NCI-H2081 (cell line): Measurements from ENCODE around the gene SLC41A1.
"Not testable (repeated sequence)": the region's sequence is repeated elsewhere in the genome, so short reads cannot be mapped to it uniquely, and the experiment has no call there.

ENCODE experiments used
- DNase-seq, 2 experiments: peaks; one replicate each; lab custom pipeline; 2025; lab: John Stamatoyannopoulos, UW

SLC41A1 gene

DNA sequence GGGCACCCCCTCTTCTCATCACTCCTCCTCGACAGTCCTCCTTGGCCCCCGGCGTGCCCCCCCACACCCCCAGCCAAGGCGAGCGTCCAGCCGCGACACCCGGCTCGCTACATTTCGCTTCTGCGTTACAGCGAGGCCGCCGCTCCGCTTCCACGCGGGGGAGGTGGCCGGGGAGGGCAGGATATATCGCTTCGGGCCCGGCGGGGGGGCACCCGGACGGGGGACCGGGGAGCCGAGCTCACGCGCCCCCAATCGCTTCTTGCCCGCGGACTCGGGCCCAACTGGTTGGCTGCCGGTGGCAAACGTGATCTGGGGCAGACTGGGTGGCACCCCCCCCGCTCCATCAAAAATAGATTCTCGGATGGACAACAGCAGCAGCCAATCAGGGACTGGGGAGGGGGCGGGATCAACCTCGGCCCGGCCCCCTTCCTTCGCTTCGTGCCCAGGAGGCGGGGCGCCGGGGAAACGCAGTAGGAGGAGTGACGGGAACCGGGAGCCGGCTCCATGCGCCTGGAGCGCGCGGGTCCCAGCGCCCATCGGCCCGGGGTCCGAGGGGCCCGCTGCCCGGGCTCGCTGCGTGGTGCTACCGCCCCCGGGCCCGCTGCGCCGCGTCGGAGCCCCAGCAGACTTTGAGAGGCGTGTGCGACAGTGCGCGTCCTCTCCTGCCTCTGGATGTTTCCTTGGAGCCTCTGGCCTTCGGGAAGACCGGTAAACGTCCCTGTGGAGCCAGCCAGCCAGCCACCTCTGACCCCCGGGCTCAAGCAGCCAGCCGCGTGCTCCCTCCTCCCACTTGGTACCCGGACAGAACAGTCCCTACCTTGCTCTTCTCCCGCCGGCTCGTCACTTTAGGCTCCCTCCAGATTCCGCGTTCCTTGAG is at the start of gene SLC41A1:
SLC41A1 (minus strand) TSS at position 321 of the 877 bp plus-strand sequence. CDS start 2,757 bp downstream, outside the sequence.
- peak; percentile 93 to 95 for DNase-seq

GRCh38 chr1:205861540-205861939 is 48.5 kb upstream of the SLC41A1 start:
- no peak for DNase-seq

DNA sequence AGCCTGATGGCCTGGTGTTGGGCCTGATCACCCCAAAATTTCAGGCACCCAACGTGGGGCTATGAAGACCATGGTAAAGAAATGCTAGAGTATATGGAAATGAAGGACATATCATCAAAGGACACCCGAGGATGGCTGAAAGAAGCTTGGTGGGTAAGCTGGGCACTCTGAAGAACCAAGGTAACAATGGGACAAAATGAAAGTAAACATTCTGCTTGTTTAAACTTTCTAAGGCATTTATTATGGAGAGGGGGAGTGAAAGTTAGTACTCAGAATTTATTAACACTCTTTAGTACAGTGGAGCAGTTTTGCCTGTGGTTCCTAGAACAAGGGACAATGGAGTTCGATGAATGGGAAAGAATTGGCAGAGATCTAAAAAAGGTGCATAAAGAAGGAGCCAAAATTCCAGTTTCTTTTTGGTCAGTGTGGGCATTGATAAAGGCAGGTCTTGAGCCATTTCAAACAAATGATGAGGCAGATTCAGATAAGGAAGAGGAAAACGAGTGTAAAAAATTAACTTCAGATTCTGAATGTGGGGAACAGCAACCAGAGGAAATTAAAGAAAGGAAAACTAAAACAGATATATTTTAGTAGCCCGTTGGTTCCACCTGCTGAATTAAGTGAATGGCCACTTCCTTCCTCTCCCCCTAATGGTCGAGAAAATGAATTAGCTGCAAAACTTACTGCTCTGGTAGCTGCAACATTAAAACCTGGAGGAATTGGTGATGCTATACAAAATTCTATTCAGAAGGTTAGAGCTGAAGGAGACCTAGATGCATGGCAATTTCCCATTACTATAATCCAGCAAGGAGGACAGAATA is 45.4 kb upstream of the SLC41A1 start:
- no peak for DNase-seq

GRCh38 chr1:205857501-205857900 is 44.5 kb upstream of the SLC41A1 start:
- not testable (repeated sequence) for DNase-seq

- DNase-seq, result no peak
Measured at GRCh38 chr1:205856433-205856832, 43.4 kb upstream of the SLC41A1 start.

- no peak for DNase-seq
Measured at GRCh38 chr1:205852969-205853368, 40.0 kb upstream of the SLC41A1 start.

DNA sequence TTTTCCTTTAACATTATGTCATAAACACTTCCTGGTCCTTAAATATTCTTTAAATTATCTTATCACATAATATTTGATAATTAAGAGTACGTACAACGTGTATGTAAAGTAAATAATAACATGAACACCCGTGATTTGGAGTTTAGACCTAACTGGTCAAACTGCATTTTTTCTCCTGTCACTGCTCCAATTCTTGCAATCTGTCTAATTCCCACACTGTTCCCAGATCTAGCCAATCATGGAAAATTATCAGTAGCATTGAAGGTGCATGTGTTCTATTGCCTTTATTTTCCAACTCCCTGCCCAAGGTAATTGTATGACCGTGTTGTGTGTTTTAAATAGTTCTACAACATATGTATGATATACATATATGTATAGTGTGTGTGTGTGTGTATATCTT is 39.0 kb upstream of the SLC41A1 start:
- DNase-seq, result no peak

DNA sequence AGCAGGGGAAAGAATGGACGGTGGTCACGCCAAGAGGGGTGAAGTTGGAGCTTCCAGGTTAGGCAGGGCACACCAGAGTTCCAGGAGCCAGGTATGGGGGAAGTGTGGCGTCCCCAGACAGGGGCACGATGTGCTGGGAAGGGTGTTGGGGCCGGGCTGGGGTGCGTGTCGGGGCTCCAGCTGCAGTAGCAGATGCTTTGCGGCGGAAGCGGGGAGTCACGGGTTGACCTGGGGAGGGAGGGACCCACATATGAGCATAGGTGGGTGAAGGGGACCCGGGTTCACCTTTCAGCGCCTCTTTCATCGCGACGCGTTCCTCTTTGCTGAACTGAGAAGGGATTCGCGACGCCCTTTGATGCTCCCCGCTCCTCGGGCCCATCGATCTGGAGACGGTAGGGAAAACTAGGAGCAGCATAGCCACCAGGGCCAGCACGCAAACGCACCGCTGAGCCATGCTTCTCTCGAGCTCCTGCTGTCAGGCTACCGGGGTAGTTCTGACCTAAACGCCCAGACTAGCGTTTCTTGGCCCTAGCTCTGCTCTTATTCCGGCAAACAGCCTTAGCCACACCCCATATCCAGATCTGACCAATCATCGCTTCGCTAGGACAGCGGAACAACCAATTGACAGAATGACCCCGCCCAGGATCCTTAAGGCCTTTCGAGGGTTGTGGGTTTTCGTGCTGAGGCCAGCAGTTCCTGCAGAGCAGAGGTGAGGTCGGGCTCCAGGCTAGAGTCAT is 36.8 kb upstream of the SLC41A1 start, which contains the start of gene PM20D1:
PM20D1 (minus strand) TSS at position 514 of the 737 bp plus-strand sequence; CDS start at position 454, 60 bp downstream.
- no peak for DNase-seq

DNA sequence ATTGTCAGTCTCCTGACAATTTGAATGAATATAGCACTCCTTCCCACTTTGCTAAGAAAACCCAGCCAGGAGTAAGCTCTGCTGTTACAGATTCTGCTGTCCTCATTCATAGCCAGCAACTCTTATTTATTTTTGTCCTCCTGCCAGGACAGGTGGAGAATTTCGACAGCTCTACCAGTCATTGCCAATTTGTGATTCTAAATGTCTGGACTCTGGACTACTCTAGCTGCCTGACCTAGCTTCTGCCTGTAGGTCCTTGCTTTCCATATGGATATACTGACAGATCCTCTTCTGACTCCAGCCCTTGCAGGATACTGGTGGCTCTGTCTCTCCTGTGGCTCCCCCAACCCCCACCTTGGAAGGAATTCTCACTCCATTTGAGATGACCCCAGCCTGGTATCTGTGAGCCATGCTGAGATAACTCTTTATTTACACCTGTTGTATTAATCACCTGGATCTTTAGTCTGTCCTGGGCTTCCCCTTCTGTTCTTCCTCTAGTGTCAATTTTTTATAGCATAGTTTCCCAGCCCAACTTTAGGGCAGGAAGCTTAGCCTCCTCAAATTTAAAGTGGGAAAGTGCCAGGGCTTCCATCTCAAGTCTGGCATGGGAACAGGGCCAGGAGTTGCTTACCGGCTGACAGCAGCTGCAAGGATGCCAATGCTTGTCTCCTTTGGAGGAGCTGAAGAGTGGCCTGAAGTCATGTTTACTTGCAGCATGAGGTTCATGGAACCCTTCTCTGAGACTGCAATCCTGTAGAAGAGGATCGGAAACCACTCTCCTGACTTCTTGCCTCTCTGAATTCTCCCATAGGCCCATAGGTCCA is 30.2 kb upstream of the SLC41A1 start:
- DNase-seq, result no peak

GRCh38 chr1:205842229-205842628 is 29.2 kb upstream of the SLC41A1 start:
- no peak for DNase-seq

DNA sequence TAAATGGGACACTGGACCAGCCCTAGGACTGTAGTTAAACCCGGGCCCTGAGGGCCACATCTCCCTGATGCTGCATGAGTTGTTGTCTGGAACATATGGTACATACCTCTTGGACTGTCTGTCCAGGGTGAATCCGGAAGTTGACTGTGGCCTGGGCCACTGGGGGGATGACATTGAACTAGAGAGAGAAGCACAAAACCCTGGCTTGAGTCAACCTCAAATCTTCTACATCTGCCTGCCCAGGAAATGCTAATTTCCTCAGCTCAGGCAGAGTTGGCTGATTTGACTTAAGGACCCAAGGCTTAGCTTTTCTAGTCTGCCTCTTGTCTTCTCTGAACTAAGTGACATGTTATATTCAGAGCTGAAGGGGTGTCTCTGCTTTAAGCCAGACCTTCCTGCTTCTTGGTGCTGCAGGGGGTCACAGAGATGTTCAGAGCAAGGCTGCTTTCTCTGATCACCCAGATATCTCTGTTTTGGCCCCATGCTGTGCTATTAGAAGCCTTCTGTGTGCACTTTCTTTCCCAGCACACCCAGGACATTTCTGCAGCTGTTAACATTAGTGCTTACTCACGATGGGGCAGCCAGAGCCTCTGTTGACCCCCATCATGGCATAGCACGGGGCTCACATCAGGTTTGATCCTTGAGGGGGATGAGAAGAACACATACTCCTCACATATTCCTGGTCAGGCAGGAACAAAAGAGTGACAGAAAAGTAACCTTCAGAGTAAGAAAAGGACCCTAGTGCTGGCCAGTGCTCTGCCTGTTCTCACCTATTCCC is 27.3 kb upstream of the SLC41A1 start:
- DNase-seq, result no peak

DNA sequence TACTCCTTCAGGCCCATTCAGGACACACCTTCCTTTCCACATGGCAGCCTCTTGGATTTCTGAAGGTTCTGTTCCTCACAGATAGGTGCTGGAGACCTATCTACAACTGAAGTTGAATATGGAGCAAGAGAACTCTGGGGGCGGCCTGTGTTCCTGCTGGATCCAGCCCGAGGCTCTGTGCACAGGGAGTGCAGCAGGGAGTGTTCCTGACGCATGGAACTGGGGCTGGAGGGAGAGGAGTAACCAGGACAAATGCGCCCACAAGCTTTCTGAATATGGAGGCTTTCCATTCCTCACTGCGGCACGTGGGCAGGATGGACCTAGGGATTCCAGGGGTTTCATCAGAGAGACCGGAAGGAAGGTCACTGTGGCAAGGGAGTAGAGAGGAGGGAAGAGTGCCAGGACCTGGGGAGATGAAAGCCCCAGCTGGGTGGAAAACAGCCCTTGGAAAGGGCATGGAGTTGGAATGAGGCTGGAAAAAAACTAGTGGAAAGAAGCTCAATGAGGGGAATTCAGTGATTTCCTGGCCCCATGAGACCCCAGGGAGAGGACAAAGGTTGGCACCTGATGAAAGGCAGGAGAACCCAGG is 24.5 kb upstream of the SLC41A1 start:
- DNase-seq, result no peak

DNA sequence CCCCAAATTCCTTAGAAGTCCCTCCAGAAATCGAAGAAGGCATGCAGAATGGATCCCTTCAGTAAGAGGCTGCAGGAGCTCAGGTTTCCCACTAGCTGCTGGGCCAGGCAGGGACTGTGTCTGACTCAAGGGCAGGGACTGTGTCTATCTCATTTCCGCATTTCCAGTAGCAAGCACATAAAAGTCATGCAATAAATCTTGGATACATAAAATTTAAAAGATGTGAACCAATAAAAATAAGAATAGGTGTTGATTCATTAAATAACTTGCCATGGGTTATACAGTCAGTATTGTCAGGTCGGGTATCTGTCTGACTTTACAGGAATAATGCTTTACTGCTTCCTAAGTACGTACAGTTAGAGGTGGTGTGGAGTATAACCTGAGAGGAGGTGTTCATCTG is 21.8 kb upstream of the SLC41A1 start:
- DNase-seq, result no peak

DNA sequence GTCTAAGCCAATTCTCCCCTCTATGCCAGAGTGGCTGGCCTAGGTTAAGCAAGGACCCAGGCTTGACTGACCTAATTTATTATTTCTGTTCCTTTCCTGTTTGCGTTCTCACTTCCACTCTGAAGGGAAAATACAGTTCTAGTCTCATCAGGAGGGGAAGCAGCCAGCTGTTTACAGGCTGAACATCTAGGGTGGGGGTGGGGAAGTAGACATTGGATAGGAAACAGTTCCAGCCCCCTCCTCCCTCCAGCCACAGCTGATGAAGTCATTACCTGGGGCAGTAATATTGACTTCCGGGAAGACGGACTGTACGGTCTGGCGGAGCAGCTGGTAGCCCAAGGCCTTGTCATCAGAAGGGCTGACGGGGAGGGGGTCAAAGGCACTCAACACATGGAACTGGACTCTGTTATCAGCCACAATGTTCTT is 19.3 kb upstream of the SLC41A1 start:
- no peak for DNase-seq

- DNase-seq, result peak in 1 of 2 experiments; percentile 51
Measured at GRCh38 chr1:205827623-205828022, 14.6 kb upstream of the SLC41A1 start.

- no peak for DNase-seq
Measured at GRCh38 chr1:205826995-205827394, 14.0 kb upstream of the SLC41A1 start.

DNA sequence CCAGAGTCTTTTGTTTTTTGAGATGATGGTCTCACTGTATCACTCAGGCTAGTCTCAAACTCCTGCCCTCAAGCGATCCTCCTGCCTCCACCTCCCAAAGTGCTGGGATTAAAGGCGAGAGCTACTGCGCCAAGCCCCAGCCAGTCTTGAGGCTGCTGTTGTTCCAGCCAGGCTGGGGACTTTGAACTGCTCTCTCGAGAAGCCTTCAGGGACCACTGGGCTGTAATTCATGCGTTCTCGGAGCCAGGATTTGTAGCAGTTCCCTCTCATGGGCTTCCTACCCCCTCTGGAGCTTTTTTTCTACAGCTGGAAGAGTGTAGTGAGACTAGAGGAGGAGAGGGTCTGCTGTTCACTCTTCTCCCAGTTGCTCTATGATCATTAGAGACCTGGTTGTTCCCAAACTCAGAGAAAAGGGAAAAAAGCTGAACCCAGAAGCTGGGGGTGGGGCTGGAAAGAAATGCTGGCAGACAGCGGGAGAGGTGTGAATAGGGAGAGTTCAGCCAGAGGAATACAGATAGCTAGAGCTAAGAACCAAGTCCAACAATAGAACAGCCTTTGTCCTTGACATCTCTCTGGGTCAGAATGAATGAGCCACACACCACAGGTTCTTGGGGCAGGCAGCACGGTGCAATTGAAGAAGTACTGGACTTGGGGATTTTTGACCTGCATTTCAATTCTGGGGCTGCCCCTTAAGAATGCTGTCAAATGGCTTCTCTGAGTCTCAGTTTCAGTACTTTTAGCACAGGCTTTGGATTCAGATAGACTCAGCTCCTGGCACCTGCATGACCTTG is 13.2 kb upstream of the SLC41A1 start:
- DNase-seq, result no peak

DNA sequence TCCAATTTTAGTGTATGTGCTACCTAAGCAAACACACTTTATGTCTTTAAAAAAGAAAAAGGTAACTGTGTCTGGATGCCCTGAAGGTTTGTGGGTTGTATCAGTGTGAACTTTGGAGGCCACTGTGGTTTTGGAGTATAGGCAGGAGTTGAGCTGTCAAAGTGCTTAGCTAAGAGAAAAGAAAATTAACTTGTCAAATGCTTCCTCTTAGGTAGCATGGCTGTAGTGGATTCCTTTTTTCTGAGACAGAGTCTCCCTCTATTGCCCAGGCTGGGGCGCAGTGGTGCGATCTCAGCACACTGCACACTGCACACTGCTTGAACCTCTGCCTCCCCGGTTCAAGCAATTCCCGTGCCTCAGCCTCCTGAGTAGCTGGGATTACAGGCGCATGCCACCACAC is 11.2 kb upstream of the SLC41A1 start:
- DNase-seq, result no peak

DNA sequence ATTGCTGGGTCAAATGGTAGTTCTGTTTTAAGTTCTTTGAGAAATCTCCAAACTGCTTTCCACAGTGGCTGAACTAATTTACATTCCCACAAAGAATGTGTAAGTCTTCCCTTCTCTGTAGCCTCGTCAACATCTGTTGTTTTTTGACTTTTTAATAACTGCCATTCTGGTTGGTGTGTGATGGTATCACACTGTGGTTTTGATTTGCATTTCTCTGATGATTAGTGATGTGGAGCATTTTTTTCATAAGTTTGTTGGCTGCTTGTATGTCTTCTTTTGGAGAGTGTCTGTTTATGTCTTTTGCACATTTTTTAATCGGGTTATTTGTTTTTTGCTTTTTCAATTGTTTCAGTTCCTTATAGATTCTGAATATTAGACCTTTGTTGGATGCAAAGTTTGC is 10.3 kb upstream of the SLC41A1 start:
- DNase-seq, result not testable (repeated sequence)
